Dendritic cell treated with granulocyte-macrophage colony-stimulating factor and Interleukin-4, amounts not matched to agents 40 ng/mL and 50 ng/mL, for 4 days (primary cell): ENCODE results near the gene BANP.
"Not testable (repeated sequence)": the region's sequence is repeated elsewhere in the genome, so short reads cannot be mapped to it uniquely, and the experiment has no call there.

Experiments
- H3K27ac Mint-ChIP-seq: one replicate; pipeline ENCODE4 v1.8.0; 2022; ENCODE audit warnings: mild to moderate bottlenecking, mixed read lengths
- H3K27me3 Mint-ChIP-seq: one replicate; pipeline ENCODE4 v1.8.0; 2022; ENCODE audit warnings: mild to moderate bottlenecking, mixed read lengths
- H3K36me3 Mint-ChIP-seq: one replicate; pipeline ENCODE4 v1.8.0; 2022; ENCODE audit warnings: low read depth, mixed read lengths
- H3K4me1 Mint-ChIP-seq: one replicate; pipeline ENCODE4 v1.8.0; 2022; ENCODE audit warnings: low read depth, mixed read lengths
- H3K4me3 Mint-ChIP-seq: one replicate; pipeline ENCODE4 v1.8.0; 2022; ENCODE audit warnings: mild to moderate bottlenecking, moderate library complexity, mixed read lengths
- H3K9me3 Mint-ChIP-seq: one replicate; pipeline ENCODE4 v1.8.0; 2022; ENCODE audit warnings: mixed read lengths
- intact Hi-C: fragments of 100-400 bp; cut with micrococcal nuclease; formaldehyde crosslinking; loops from one replicate; pipeline ENCODE4 v1.15.0; 2022

Gene BANP

GRCh38 chr16:88040196-88040876, 89.1 kb downstream of the BANP start:
- H3K9me3 Mint-ChIP-seq, intact Hi-C loops, H3K4me3 Mint-ChIP-seq, H3K27ac Mint-ChIP-seq: not testable (repeated sequence)
- peaks cover 75% of the 10 kb centered on the region for H3K36me3 Mint-ChIP-seq
- peaks cover 14% of the 10 kb centered on the region for H3K27me3 Mint-ChIP-seq
- peaks cover 32% of the 10 kb centered on the region for H3K4me1 Mint-ChIP-seq

- H3K9me3 Mint-ChIP-seq, H3K27ac Mint-ChIP-seq, intact Hi-C loops, H3K4me3 Mint-ChIP-seq: not testable (repeated sequence)
- peaks cover 14% of the 10 kb centered on the region for H3K27me3 Mint-ChIP-seq
- H3K36me3 Mint-ChIP-seq: peaks cover 75% of the 10 kb centered on the region
- H3K4me1 Mint-ChIP-seq: peaks cover 38% of the 10 kb centered on the region
These were observed 89.6 kb downstream of the BANP start for GRCh38 chr16:88040877-88041244.

GRCh38 chr16:88041506-88041905, 90.3 kb downstream of the BANP start:
- H3K4me1 Mint-ChIP-seq: peaks cover 43% of the 10 kb centered on the region
- peaks cover 14% of the 10 kb centered on the region for H3K27me3 Mint-ChIP-seq
- H3K9me3 Mint-ChIP-seq, intact Hi-C loops, H3K27ac Mint-ChIP-seq, H3K4me3 Mint-ChIP-seq: not testable (repeated sequence)
- peaks cover 73% of the 10 kb centered on the region for H3K36me3 Mint-ChIP-seq

- H3K9me3 Mint-ChIP-seq, H3K27ac Mint-ChIP-seq, intact Hi-C loops, H3K4me3 Mint-ChIP-seq: not testable (repeated sequence)
- Mint-ChIP-seq H3K4me1 (peaks cover 43% of the 10 kb centered on the region), H3K27me3 (peaks cover 14% of the 10 kb centered on the region), H3K36me3 (peaks cover 71% of the 10 kb centered on the region)
These were observed 90.8 kb downstream of the BANP start for GRCh38 chr16:88041986-88042562.

GRCh38 chr16:88043208-88043910, 92.1 kb downstream of the BANP start:
- peak overlapping the region; percentile 14 for H3K27ac Mint-ChIP-seq
- peaks cover 14% of the 10 kb centered on the region for H3K27me3 Mint-ChIP-seq
- peaks cover 72% of the 10 kb centered on the region for H3K36me3 Mint-ChIP-seq
- peaks cover 43% of the 10 kb centered on the region for H3K4me1 Mint-ChIP-seq
- H3K9me3 Mint-ChIP-seq, intact Hi-C loops, H3K4me3 Mint-ChIP-seq: not testable (repeated sequence)

- intact Hi-C loops, H3K9me3 Mint-ChIP-seq: not testable (repeated sequence)
- H3K36me3 Mint-ChIP-seq: peaks cover 73% of the 10 kb centered on the region
- peak overlapping the region; percentile 14 for H3K27ac Mint-ChIP-seq
- H3K4me1 Mint-ChIP-seq: peaks cover 43% of the 10 kb centered on the region
- peak overlapping the region; percentile 21 for H3K4me3 Mint-ChIP-seq
- H3K27me3 Mint-ChIP-seq: peaks cover 14% of the 10 kb centered on the region
These were observed 92.9 kb downstream of the BANP start for GRCh38 chr16:88044121-88044581.

GRCh38 chr16:88045361-88045760, 94.1 kb downstream of the BANP start:
- H3K36me3 Mint-ChIP-seq: peaks cover 73% of the 10 kb centered on the region
- not testable (repeated sequence) for H3K4me3 Mint-ChIP-seq
- peak overlapping the region; percentile 65 for H3K27ac Mint-ChIP-seq

GRCh38 chr16:88045820-88046303, 94.6 kb downstream of the BANP start:
- Mint-ChIP-seq H3K27ac (peak overlapping the region; percentile 65), H3K27me3 (peaks cover 10% of the 10 kb centered on the region), H3K4me1 (peaks cover 43% of the 10 kb centered on the region), H3K4me3 (peak overlapping the region; percentile 4), H3K36me3 (peaks cover 73% of the 10 kb centered on the region), H3K9me3 (no peaks in the 10 kb centered on the region)
- intact Hi-C loops: no loop called here

More at GRCh38 chr16:88045361-88045760, 94.1 kb downstream of the BANP start:
- intact Hi-C loops, H3K9me3 Mint-ChIP-seq: not testable (repeated sequence)
- Mint-ChIP-seq H3K4me1 (peaks cover 43% of the 10 kb centered on the region), H3K27me3 (peaks cover 12% of the 10 kb centered on the region)

GRCh38 chr16:88047462-88047861, 96.2 kb downstream of the BANP start:
- peaks cover 66% of the 10 kb centered on the region for H3K36me3 Mint-ChIP-seq
- H3K9me3 Mint-ChIP-seq: no peaks in the 10 kb centered on the region
- intact Hi-C loops: no loop called here
- H3K27me3 Mint-ChIP-seq: peaks cover 5% of the 10 kb centered on the region
- no peak overlapping the region for H3K27ac Mint-ChIP-seq
- H3K4me3 Mint-ChIP-seq: no peak overlapping the region
- peaks cover 31% of the 10 kb centered on the region for H3K4me1 Mint-ChIP-seq

- Mint-ChIP-seq H3K36me3 (peaks cover 58% of the 10 kb centered on the region), H3K4me1 (peaks cover 18% of the 10 kb centered on the region), H3K9me3 (no peaks in the 10 kb centered on the region), H3K27me3 (peaks cover 1% of the 10 kb centered on the region), H3K27ac (no peak overlapping the region), H3K4me3 (no peak overlapping the region)
- intact Hi-C loops: no loop called here
These were observed 97.8 kb downstream of the BANP start for GRCh38 chr16:88048985-88049384.

GRCh38 chr16:88049561-88050545, 98.6 kb downstream of the BANP start:
- Mint-ChIP-seq H3K27ac (no peak overlapping the region), H3K27me3 (peaks cover 1% of the 10 kb centered on the region), H3K4me3 (no peak overlapping the region), H3K9me3 (no peaks in the 10 kb centered on the region), H3K36me3 (peaks cover 58% of the 10 kb centered on the region), H3K4me1 (peaks cover 15% of the 10 kb centered on the region)
- intact Hi-C loops: no loop called here

GRCh38 chr16:88050952-88051660, 99.9 kb downstream of the BANP start:
- Mint-ChIP-seq H3K27me3 (no peaks in the 10 kb centered on the region), H3K36me3 (peaks cover 48% of the 10 kb centered on the region), H3K27ac (no peak overlapping the region), H3K9me3 (no peaks in the 10 kb centered on the region), H3K4me1 (peaks cover 3% of the 10 kb centered on the region), H3K4me3 (no peak overlapping the region)
- intact Hi-C loops: no loop called here

- no peaks in the 10 kb centered on the region for H3K9me3 Mint-ChIP-seq
- H3K27me3 Mint-ChIP-seq: no peaks in the 10 kb centered on the region
- no peak overlapping the region for H3K27ac Mint-ChIP-seq
- H3K4me3 Mint-ChIP-seq: no peak overlapping the region
- intact Hi-C loops: no loop called here
- H3K36me3 Mint-ChIP-seq: peaks cover 45% of the 10 kb centered on the region
- no peaks in the 10 kb centered on the region for H3K4me1 Mint-ChIP-seq
These were observed 101.4 kb downstream of the BANP start for GRCh38 chr16:88052661-88053060.
